GM19467 (cell line): ENCODE results near the gene RBMS3.
"Not testable (repeated sequence)": the region's sequence is repeated elsewhere in the genome, so short reads cannot be mapped to it uniquely, and the experiment has no call there.

ENCODE experiments used
- ATAC-seq: cut with Tn5 transposase; IDR thresholded peaks from one replicate; pipeline ENCODE4 v1.9.1; 2021; ENCODE audit warnings: mild to moderate bottlenecking, moderate library complexity; ENCODE audit not compliant: unreplicated experiment

RBMS3 gene

DNA sequence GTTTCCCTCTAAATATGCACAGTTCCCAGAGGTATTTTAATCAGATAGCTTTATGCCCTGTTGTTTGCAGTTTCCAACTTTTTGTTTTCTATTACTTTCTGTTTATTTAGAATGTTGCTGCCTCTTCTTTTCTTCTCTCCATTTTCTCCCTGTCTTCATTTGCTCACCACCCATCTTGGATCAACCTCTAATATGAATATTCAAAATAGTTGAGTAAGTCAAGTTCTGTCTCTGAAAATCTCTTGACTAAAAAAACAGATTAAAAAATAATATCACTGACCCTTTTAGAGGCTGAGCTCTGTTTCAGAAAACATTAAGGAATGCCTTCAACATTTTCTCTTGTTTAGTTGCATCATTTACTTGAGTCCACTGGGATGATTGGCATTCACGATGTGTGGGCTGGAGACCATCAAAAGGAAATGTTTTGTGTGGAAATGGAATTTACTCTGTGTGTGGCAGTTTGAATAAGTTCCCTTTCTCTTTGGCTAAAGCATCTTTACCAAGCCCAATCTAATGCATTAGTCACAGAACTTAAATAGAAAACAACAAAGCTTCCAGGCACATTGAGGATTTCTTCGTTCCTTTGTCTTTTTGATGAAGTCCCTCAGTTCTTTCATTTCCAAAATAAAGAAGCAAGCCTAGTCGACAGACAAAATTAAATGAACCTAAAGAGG, 691.6 kb downstream of the RBMS3 start:
- no peak for ATAC-seq

DNA sequence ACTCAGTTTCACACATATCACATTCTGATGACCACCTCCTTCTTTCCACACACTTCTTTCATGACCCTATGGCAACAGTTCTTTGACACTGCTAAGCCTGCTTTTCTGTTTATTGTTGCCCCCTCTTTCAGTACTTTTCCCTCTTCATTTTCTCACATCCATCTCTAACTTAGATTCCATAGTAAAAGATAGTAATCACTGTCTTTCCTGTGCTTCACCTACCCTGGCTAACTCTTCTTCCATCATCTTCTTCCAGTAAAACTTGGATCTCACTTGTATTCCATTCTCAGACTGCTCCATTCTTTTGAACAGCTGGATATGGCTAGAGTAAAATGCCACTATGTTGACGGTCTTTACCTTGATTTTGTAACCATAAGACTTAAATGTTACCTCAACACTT, 692.9 kb downstream of the RBMS3 start:
- ATAC-seq, result no peak

GRCh38 chr3:29976871-29977270, 696.0 kb downstream of the RBMS3 start:
- no peak for ATAC-seq

- ATAC-seq, result no peak
Observed at GRCh38 chr3:29977360-29977759, 696.5 kb downstream of the RBMS3 start.

GRCh38 chr3:29978036-29978435, 697.2 kb downstream of the RBMS3 start:
- ATAC-seq, result no peak

- ATAC-seq, result no peak
Observed at GRCh38 chr3:29991198-29991597, 710.3 kb downstream of the RBMS3 start.

GRCh38 chr3:30002797-30003196, 721.9 kb downstream of the RBMS3 start:
- ATAC-seq, result no peak

GRCh38 chr3:30003741-30004140, 722.9 kb downstream of the RBMS3 start:
- ATAC-seq, result no peak

GRCh38 chr3:30004481-30004880, 723.6 kb downstream of the RBMS3 start:
- ATAC-seq, result no peak

- ATAC-seq, result no peak
Observed at GRCh38 chr3:30006111-30006510, 725.2 kb downstream of the RBMS3 start.

- ATAC-seq, result no peak
Observed at GRCh38 chr3:30007668-30008067, 726.8 kb downstream of the RBMS3 start.

- ATAC-seq, result no peak
Observed at GRCh38 chr3:30011237-30011803, 730.4 kb downstream of the RBMS3 start.

DNA sequence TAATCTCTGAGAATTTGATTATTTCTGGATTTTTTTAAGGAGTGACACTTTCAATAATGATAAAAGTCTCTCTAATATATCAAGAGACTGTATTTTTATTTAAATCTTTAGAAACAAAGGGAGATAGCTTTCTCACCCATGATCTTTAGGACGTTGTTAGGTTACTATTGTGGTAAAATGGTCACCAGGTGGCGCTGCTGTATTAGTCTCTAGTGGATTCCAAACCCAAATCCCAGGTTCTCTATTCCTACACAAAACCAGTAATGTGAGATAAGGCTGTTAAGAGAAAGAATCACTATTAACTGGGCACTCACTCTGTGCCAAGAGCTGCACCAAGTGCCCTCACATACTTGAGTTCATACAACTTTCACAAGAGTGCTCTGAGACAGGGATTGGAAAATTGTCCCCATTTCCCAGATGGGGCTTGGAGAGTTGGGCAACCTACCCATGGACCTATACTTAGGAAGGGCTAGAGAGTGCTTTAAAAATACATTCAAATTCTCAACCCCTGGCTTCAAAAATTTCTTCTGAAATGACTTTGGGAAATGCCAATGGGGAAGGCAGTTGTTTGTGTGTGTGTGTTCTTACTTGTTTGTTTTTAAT, 732.2 kb downstream of the RBMS3 start:
- peak; percentile 56 for ATAC-seq

DNA sequence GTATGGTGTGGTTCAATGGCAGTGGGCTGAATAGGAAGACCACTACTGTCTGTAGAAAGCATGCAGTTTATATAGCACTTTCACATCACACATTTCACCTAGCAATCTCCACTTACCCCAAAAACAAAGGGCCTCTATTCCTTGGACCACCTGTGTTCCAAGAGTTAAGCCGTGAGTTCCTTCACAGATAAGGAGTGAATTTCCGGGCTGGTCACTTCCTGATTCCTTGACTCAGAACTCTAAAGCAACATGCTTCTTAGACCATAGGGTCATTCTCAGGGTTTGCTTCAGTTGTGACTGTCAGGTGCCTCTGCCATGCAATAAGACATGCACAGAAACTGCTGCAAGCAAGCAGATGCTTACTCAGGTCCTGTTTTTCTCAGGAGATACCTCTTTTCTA, 737.0 kb downstream of the RBMS3 start:
- ATAC-seq, result no peak

DNA sequence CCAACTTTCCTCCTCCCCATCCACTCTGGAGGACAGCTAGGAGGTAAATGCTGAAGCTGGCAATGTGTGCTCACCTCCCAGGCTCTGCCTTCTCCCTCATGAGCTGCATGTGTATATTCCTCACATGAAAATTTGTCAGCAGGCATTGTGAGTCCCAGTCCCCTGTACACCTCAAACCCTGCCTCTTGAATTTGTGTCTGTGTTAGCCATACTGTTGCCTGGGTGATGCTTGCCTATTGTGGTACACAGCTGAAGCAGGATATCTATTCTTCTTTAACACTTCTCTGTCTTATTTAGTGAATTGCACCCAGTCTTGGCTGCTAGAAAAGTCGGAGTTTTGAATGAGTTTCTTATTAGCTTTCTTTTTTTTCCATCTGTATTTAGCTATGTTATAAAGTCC, 739.5 kb downstream of the RBMS3 start:
- no peak for ATAC-seq

- ATAC-seq, result no peak
Observed at GRCh38 chr3:30024466-30024865, 743.6 kb downstream of the RBMS3 start.

DNA sequence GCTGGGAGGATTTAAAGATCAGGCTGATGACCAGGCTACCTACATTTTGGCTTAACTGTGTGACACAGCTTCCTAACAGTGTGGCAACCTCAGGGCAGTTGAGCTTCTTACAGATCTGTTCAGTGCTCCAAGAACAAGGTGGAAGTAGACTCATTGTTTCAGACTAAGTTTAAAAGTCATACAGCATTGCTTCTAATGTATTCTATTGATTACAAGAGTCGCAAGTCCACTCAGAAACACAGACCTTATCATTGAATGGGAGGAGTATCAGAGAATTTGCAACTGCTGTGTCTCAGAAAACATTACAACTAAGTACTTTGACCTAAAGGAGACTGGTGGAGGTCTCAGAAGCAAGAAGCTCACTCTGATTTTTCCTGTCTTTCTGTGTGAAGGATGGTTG, 746.0 kb downstream of the RBMS3 start:
- ATAC-seq, result no peak

DNA sequence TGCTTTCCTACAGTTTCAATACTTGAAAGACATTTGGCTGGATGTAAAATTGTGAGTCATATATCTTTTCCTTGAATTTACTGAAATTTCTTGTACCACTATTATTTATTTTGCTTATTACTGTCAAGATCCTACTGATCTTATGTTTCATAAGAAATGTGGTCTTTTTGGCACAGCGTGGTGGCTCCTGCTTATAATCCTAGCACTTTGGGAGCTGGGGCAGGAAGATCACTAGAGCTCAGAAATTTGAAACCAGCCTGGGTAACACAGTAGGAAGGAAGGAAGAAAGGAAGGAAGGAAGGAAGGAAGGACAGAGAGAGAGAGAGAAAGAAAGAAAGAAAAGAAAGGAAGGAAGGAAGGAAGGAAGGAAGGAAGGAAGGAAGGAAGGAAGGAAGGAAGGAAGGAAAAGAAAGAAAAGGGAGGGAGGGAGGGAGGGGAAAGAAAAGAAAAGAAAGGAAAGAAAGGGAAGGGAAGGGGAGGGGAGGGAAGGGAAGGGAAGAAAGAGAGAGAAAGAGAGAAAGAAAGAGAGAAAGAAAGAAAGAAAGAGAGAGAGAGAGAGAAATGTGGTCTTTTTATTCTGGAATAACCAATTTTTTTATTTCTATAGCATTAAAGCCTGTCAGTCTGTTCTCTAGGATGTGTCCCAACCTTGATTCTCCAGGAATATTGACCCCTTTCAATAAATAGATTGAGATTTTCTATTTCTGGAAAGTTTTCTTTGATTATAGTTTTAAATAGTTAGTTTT, 753.5 kb downstream of the RBMS3 start:
- no peak for ATAC-seq

GRCh38 chr3:30035935-30036567, 755.2 kb downstream of the RBMS3 start:
- ATAC-seq, result no peak

GRCh38 chr3:30040126-30040525, 759.3 kb downstream of the RBMS3 start:
- no peak for ATAC-seq

DNA sequence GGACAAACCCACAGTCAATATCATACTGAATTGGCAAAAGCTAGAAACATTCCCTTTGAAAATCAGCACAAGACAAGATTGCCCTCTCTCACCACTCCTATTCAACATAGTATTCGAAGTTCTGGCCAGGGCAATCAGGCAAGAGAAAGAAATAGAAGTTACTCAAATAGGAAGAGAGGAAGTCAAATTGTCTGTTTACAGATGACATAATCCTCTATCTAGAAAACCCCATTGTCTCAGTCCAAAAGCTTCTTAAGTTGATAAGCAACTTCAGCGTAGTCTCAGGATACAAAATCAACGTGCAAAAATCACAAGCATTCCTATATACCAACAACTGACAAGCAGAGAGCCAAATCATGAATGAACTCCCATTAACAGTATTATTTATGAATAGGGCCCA, 760.6 kb downstream of the RBMS3 start:
- ATAC-seq, result not testable (repeated sequence)
